Common myeloid progenitor, CD34-positive (primary cell): Measurements from ENCODE around the gene NRF1.

Experiments used
- CTCF ChIA-PET: fragments of 350-600 bp; sonication (Branson Sonifier 250); formaldehyde crosslinking; loops from one replicate; lab custom pipeline; 2021; ENCODE audit warnings: antibody characterized with exemption; lab: Charles Lee
- POLR2A ChIA-PET: fragments of 350-600 bp; sonication (Branson Sonifier 250); formaldehyde crosslinking; loops from one replicate; lab custom pipeline; 2021; ENCODE audit warnings: antibody characterized with exemption; lab: Charles Lee
- DNase-seq, 3 donors: peaks; one replicate each; pipeline versions ENCODE4 v3.0.0 to v3.0.0-alpha.2; 2013
- H3K27ac ChIP-seq, 2 experiments: 1 replicate in 1 of 2; 2 replicates in 1 of 2; pipeline ENCODE4 v1.7.0; 2013; ENCODE audit warnings: inconsistent platforms in 2 of 2, low read length in 2 of 2, mild to moderate bottlenecking in 2 of 2, low read depth in 1 of 2, moderate library complexity in 1 of 2; ENCODE audit not compliant: severe bottlenecking in 2 of 2, insufficient read depth in 1 of 2, poor library complexity in 1 of 2
- H3K27me3 ChIP-seq, 5 experiments: replicated peaks in 2 of 5; 1 replicate in 3 of 5; 2 replicates in 2 of 5; pipeline versions ENCODE4 v1.6.1 to v1.7.0; 2013; ENCODE audit warnings: low read length in 4 of 5, mild to moderate bottlenecking in 2 of 5, moderate library complexity in 2 of 5, inconsistent platforms in 1 of 5; ENCODE audit not compliant: insufficient read depth in 5 of 5, control insufficient read depth in 4 of 5
- H3K36me3 ChIP-seq, 4 experiments: 1 replicate in 2 of 4; 2 replicates in 2 of 4; pipeline versions ENCODE4 v1.6.1 to v1.7.0; 2013; ENCODE audit warnings: low read length in 3 of 4, control low read depth in 1 of 4, mild to moderate bottlenecking in 1 of 4; ENCODE audit not compliant: control insufficient read depth in 4 of 4, insufficient read depth in 4 of 4
- H3K4me1 ChIP-seq, 4 experiments: 1 replicate in 3 of 4; 2 replicates in 1 of 4; pipeline versions ENCODE4 v1.6.1 to v1.7.1; 2013; ENCODE audit warnings: low read length in 3 of 4, mild to moderate bottlenecking in 3 of 4, control low read depth in 1 of 4, inconsistent platforms in 1 of 4, moderate library complexity in 1 of 4; ENCODE audit not compliant: control insufficient read depth in 4 of 4, insufficient read depth in 4 of 4; ENCODE audit errors: control extremely low read depth in 1 of 4
- H3K4me3 ChIP-seq, 7 experiments: 1 replicate in 4 of 7; 2 replicates in 3 of 7; pipeline versions ENCODE4 v1.5.1 to v1.7.0; 2013; ENCODE audit warnings: mild to moderate bottlenecking in 7 of 7, low read length in 6 of 7, moderate library complexity in 6 of 7, inconsistent platforms in 2 of 7, low read depth in 2 of 7, control low read depth in 1 of 7; ENCODE audit not compliant: insufficient read depth in 4 of 7, control insufficient read depth in 1 of 7; ENCODE audit errors: extremely low read depth in 1 of 7
- H3K9me3 ChIP-seq, 5 experiments: 1 replicate in 4 of 5; 2 replicates in 1 of 5; pipeline versions ENCODE4 v1.6.1 to v1.7.1; 2013; ENCODE audit warnings: low read length in 4 of 5, mild to moderate bottlenecking in 2 of 5, inconsistent platforms in 1 of 5, low read depth in 1 of 5, moderate library complexity in 1 of 5; ENCODE audit not compliant: control insufficient read depth in 4 of 5, insufficient read depth in 2 of 5; ENCODE audit errors: control extremely low read depth in 1 of 5
- WGBS: methylation state at CpG from one replicate; pipeline ENCODE4 v1.1.5; 2013; ENCODE audit not compliant: insufficient coverage; 5-methylcytosine and 5-hydroxymethylcytosine counted together

Gene NRF1

GRCh38 chr7:129774359-129774758 is 162.8 kb downstream of the NRF1 start:
- Histone ChIP-seq H3K4me1 (peaks cover 0 to 26% (median 24%) of the 10 kb centered on the region in 4 experiments), H3K27me3 (peaks cover 0 to 55% (median 20%) of the 10 kb centered on the region in 5 experiments), H3K9me3 (peaks cover 0 to 4% (median 0%) of the 10 kb centered on the region in 5 experiments), H3K4me3 (no peak overlapping the region), H3K27ac (no peak overlapping the region), H3K36me3 (no peaks in the 10 kb centered on the region)
- ChIA-PET POLR2A (no interaction called here), CTCF (interaction anchor here (1.0 to 1.1 kb wide), 2 partner anchors 11 to 13 kb away, joined by 3 read pairs; no protein-coding TSS in a partner anchor)
- 97% methylated on average over 10 of the region's 11 CpGs for WGBS
- DNase-seq = no peak

- Histone ChIP-seq H3K36me3 (no peaks in the 10 kb centered on the region), H3K4me1 (peaks cover 0 to 33% (median 30%) of the 10 kb centered on the region in 4 experiments), H3K9me3 (peaks cover 0 to 4% (median 0%) of the 10 kb centered on the region in 5 experiments), H3K4me3 (no peak overlapping the region), H3K27ac (no peak overlapping the region), H3K27me3 (peaks cover 0 to 62% (median 21%) of the 10 kb centered on the region in 5 experiments)
- no peak for DNase-seq
- WGBS = 93% methylated on average over 14 of the region's 18 CpGs
- ChIA-PET CTCF (interaction anchor here (1.0 kb wide), 1 partner anchor 14 kb away, joined by 3 read pairs; no protein-coding TSS in a partner anchor), POLR2A (no interaction called here)
Observed at GRCh38 chr7:129774871-129775694, 163.6 kb downstream of the NRF1 start.

GRCh38 chr7:129775695-129776361 is 164.3 kb downstream of the NRF1 start:
- DNase-seq = no peak
- H3K36me3 ChIP-seq = no peaks in the 10 kb centered on the region
- ChIA-PET POLR2A (no interaction called here), CTCF (interaction anchor here (0.7 kb wide), 1 partner anchor 11 kb away, joined by 3 read pairs; no protein-coding TSS in a partner anchor)
- no peak overlapping the region for H3K4me3 ChIP-seq
- peaks cover 0 to 36% (median 29%) of the 10 kb centered on the region in 4 experiments for H3K4me1 ChIP-seq
- peaks cover 0 to 67% (median 25%) of the 10 kb centered on the region in 5 experiments for H3K27me3 ChIP-seq
- no peak overlapping the region for H3K27ac ChIP-seq
- WGBS = 83% methylated on average over 9 of the region's 12 CpGs
- H3K9me3 ChIP-seq = peaks cover 0 to 4% (median 0%) of the 10 kb centered on the region in 5 experiments

GRCh38 chr7:129776362-129776722 is 164.8 kb downstream of the NRF1 start:
- no peak for DNase-seq
- Histone ChIP-seq H3K4me1 (peaks cover 0 to 35% (median 29%) of the 10 kb centered on the region in 4 experiments), H3K27me3 (peaks cover 0 to 72% (median 28%) of the 10 kb centered on the region in 5 experiments), H3K4me3 (no peak overlapping the region), H3K9me3 (peaks cover 0 to 4% (median 0%) of the 10 kb centered on the region in 5 experiments), H3K27ac (no peak overlapping the region), H3K36me3 (no peaks in the 10 kb centered on the region)
- ChIA-PET POLR2A (no interaction called here), CTCF (interaction anchor here (0.7 kb wide), 1 partner anchor 11 kb away, joined by 3 read pairs; no protein-coding TSS in a partner anchor)
- WGBS = 91% methylated on average over 1 of the region's 1 CpG

- no peak overlapping the region for H3K4me3 ChIP-seq
- no peak overlapping the region for H3K27ac ChIP-seq
- peaks cover 0 to 78% (median 32%) of the 10 kb centered on the region in 5 experiments for H3K27me3 ChIP-seq
- H3K4me1 ChIP-seq = peaks cover 0 to 43% (median 37%) of the 10 kb centered on the region in 4 experiments
- H3K36me3 ChIP-seq = no peaks in the 10 kb centered on the region
- ChIA-PET CTCF (no interaction called here), POLR2A (interaction anchor here (0.6 kb wide), 1 partner anchor 224 kb away, joined by 3 read pairs; no protein-coding TSS in a partner anchor)
- peaks cover 0 to 4% (median 0%) of the 10 kb centered on the region in 5 experiments for H3K9me3 ChIP-seq
- WGBS = 25% methylated on average over 19 of the region's 19 CpGs
- no peak for DNase-seq
Observed at GRCh38 chr7:129777195-129777844, 165.8 kb downstream of the NRF1 start.

GRCh38 chr7:129777993-129778769 is 166.7 kb downstream of the NRF1 start:
- Histone ChIP-seq H3K4me1 (peaks cover 0 to 47% (median 41%) of the 10 kb centered on the region in 4 experiments), H3K27ac (no peak overlapping the region), H3K4me3 (no peak overlapping the region), H3K27me3 (peaks cover 0 to 84% (median 39%) of the 10 kb centered on the region in 5 experiments), H3K9me3 (peaks cover 0 to 4% (median 0%) of the 10 kb centered on the region in 5 experiments), H3K36me3 (no peaks in the 10 kb centered on the region)
- no peak for DNase-seq
- ChIA-PET CTCF (interaction anchor here (1.0 kb wide), 1 partner anchor 11 kb away, joined by 3 read pairs; no protein-coding TSS in a partner anchor), POLR2A (no interaction called here)
- 10% methylated on average over 39 of the region's 45 CpGs for WGBS
